ENCODE results near the gene PTOV1.
"Not testable (repeated sequence)": the region's sequence is repeated elsewhere in the genome, so short reads cannot be mapped to it uniquely, and the experiment has no call there.

The PTOV1 gene

DNA sequence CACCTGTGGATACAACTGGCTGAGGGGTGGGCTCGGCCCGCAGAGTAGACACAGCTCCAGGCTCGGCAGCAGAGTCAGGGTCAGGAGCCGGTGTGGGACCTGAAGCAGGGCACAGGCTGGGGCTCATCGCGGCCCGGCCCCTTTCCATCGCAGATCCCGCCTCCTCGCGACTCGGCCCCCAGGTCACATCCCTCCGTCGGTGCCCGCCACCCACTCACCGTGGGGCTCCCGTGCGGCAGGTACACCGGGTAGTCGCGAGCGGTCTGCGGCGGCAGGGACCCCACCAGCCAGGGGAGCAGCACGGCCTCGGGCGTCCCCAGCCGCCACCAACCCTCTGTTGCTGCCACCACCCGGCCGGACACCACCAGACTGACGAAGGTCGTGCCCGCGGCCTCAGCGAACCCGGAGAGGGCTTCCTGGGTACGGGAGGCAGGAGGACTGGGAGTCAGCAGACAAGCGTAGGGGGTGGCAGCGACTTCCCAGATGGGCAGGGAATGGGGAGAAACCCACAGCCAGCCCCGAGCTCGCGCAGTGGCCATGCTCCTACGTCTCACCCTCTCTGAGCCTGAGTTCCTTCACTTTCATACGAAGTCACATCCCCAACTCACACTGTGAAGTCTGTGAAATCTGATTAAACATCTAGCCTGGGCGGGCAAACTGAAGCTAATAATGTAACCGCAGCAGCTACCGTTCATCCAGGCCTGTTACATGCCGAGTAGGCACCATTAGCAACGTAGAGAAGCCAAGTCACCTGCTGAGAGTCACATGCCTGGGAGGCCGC, 41.6 kb upstream of the PTOV1 start:
- H3K27me3 ChIP-seq (ENCODE audit: control insufficient read depth, insufficient read depth, low read length) = no peaks in the 10 kb centered on the region
- no peaks in the 10 kb centered on the region for H3K9me3 ChIP-seq (ENCODE audit: control insufficient read depth, low read depth, low read length)
- peaks cover 20% of the 10 kb centered on the region for H3K4me1 ChIP-seq (ENCODE audit: control insufficient read depth, low read depth, low read length)
- peak overlapping the region; percentile 34 for H3K9ac ChIP-seq (ENCODE audit: low read length)
- peak overlapping the region; percentile 68 for H3K4me3 ChIP-seq (ENCODE audit: low read length)
- H3K36me3 ChIP-seq (ENCODE audit: control insufficient read depth, low read depth, low read length) = no peaks in the 10 kb centered on the region
- no peak overlapping the region for H3K27ac ChIP-seq (ENCODE audit: low read length)

DNA sequence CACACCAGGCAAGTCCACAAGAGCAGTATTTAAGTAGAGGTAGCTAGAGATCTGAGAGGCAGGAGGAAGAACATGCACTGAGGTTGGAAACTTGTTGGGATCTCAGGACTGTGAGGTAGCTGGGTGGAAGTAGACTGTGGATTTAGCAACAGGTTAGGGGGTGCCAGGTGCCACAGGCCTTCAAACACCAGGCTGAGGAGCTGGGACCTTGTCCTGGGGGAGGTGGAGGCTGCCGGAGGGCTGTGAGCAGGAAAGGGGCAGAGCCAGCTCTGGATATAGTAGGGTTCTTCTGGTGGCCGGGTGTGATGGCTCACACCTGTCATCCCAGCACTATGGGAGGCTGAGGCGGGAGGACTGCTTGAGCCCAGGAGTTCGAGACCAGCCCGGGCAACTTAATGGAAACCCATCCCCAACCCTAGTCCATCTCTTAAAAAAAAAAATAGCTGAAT, 41.0 kb upstream of the PTOV1 start:
- no peaks in the 10 kb centered on the region for H3K36me3 ChIP-seq (ENCODE audit: control insufficient read depth, low read depth, low read length)
- H3K4me3 ChIP-seq (ENCODE audit: low read length) = peak overlapping the region; percentile 68
- no peaks in the 10 kb centered on the region for H3K9me3 ChIP-seq (ENCODE audit: control insufficient read depth, low read depth, low read length)
- peaks cover 20% of the 10 kb centered on the region for H3K4me1 ChIP-seq (ENCODE audit: control insufficient read depth, low read depth, low read length)
- no peak overlapping the region for H3K27ac ChIP-seq (ENCODE audit: low read length)
- no peak overlapping the region for H3K9ac ChIP-seq (ENCODE audit: low read length)
- no peaks in the 10 kb centered on the region for H3K27me3 ChIP-seq (ENCODE audit: control insufficient read depth, insufficient read depth, low read length)

DNA sequence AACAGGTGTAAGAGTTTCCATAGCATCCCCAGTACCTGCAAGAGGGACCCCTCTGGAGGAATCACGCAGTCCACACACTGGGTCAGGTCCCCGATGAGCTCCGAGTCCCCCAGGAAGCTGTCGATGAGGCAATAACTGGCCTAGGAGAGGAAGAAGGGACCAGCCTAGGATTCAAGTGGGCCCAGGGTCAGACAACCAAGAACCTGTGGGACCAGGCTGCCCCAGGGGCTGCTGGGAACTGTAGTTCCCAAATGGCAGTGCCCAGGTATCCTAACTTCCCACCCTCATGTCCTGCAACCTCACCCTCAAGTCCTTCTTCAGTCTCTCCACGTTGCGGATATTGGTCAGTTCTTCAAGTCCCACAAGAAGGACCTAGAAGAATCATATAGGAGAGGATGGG, 39.6 kb upstream of the PTOV1 start:
- H3K4me3 ChIP-seq (ENCODE audit: low read length) = no peak overlapping the region
- no peaks in the 10 kb centered on the region for H3K27me3 ChIP-seq (ENCODE audit: control insufficient read depth, insufficient read depth, low read length)
- H3K4me1 ChIP-seq (ENCODE audit: control insufficient read depth, low read depth, low read length) = peaks cover 20% of the 10 kb centered on the region
- H3K9ac ChIP-seq (ENCODE audit: low read length) = no peak overlapping the region
- H3K27ac ChIP-seq (ENCODE audit: low read length) = no peak overlapping the region
- H3K9me3 ChIP-seq (ENCODE audit: control insufficient read depth, low read depth, low read length) = no peaks in the 10 kb centered on the region
- no peaks in the 10 kb centered on the region for H3K36me3 ChIP-seq (ENCODE audit: control insufficient read depth, low read depth, low read length)

DNA sequence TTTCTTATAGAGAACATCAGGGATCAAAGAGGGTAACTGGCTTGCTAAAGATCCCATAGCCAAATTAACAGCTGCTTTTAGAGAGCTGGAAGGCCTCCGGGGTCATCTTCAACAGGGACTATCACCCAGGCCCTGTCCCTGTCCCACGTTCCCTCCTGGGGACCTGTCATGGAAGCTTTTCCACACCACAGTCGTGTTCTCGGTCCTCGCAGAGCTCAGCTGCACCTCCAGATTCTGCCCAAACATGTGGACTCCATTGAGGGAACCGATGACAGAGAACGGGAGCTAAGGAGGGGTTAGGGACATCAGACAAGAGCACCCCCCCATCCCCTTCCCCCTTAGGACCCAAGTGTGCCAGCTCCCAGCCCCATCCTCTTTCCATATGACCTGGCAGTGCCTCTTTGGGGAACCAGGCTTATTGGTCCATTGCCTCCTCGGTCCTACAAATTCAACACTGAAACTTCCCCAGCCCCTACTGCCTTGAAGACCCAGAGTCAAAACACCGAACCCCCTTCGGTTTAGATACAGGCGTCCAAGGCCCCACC, 38.4 kb upstream of the PTOV1 start:
- H3K36me3 ChIP-seq (ENCODE audit: control insufficient read depth, low read depth, low read length) = no peaks in the 10 kb centered on the region
- H3K9me3 ChIP-seq (ENCODE audit: control insufficient read depth, low read depth, low read length) = no peaks in the 10 kb centered on the region
- H3K27ac ChIP-seq (ENCODE audit: low read length) = peak overlapping the region; percentile 100
- no peaks in the 10 kb centered on the region for H3K27me3 ChIP-seq (ENCODE audit: control insufficient read depth, insufficient read depth, low read length)
- H3K9ac ChIP-seq (ENCODE audit: low read length) = peak overlapping the region; percentile 99
- H3K4me1 ChIP-seq (ENCODE audit: control insufficient read depth, low read depth, low read length) = peaks cover 20% of the 10 kb centered on the region
- H3K4me3 ChIP-seq (ENCODE audit: low read length) = peak overlapping the region; percentile 100

DNA sequence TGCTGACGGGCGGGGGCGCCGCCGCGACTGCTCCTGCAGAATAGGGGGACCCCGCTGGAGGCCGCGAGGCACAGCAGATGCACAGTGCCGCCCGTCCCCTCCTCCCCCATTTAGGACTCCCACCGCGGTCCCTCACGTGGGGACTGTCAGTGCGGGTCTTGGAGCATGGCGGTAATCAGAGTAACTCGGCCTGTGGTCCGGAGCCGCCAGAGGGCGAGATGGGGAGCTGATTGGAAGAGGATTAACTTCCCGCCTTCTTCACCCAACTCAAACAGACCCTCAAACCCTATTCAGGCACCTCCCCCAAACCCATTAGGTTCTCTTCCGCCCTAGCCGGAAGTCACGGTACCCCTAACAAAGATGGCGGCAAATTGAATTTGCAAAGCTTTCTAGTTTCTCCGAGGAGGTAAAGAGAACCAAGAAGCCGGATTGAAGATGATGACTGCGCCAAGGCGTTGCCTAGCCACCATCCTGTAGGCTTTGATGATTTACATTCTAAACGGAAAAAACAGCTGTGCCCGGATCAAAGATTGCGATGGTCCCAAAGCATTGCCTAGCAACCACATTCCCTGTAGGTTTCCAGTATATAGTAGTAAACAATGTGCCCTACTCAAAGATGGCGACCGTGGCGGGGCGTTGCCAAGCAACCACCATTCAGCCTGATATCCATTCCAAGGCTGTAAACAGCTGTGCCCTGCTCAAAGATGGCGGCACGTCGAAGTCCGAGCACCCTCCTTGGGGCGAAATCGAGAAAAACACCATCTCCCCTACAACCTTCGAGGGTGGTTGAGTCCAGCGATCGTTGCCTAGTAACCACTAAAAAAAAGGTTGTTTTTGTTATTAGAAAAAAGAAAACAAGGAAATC, 37.7 kb upstream of the PTOV1 start, which contains the start of gene FUZ:
TSS of gene FUZ (minus strand) at position 296 of the 865 bp plus-strand sequence. CDS start at position 110, 186 bp downstream.
- peaks cover 20% of the 10 kb centered on the region for H3K4me1 ChIP-seq (ENCODE audit: control insufficient read depth, low read depth, low read length)
- H3K9me3 ChIP-seq (ENCODE audit: control insufficient read depth, low read depth, low read length) = no peaks in the 10 kb centered on the region
- peak within 1 kb of the TSS; percentile 100 for H3K4me3 ChIP-seq (ENCODE audit: low read length)
- H3K27ac ChIP-seq (ENCODE audit: low read length) = peak within 1 kb of the TSS; percentile 100
- no peaks in the 10 kb centered on the region for H3K36me3 ChIP-seq (ENCODE audit: control insufficient read depth, low read depth, low read length)
- peak within 1 kb of the TSS; percentile 99 for H3K9ac ChIP-seq (ENCODE audit: low read length)
- no peaks in the 10 kb centered on the region for H3K27me3 ChIP-seq (ENCODE audit: control insufficient read depth, insufficient read depth, low read length)

DNA sequence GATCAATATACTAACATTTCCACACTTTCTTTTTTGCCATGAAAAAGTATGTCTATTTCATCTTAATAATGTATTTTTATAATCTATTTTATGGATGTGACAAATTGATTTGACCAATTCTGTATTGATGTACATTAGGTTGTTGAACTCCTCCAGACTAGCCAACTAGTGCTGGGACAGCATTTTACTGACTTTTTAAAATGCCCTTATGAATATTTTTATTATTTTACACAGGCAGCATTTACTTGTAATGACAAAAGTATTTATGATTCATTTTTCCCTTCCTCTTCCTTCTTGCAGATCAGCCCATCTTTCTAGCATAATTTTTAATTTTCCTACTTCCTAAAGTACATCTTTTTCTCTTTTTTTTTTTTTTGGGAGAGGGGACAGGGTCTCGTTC, 36.9 kb upstream of the PTOV1 start:
- Histone ChIP-seq H3K4me3 (ENCODE audit: low read length) (peak overlapping the region; percentile 100), H3K4me1 (ENCODE audit: control insufficient read depth, low read depth, low read length) (peaks cover 21% of the 10 kb centered on the region), H3K36me3 (ENCODE audit: control insufficient read depth, low read depth, low read length) (no peaks in the 10 kb centered on the region), H3K9ac (ENCODE audit: low read length) (peak overlapping the region; percentile 99), H3K27me3 (ENCODE audit: control insufficient read depth, insufficient read depth, low read length) (no peaks in the 10 kb centered on the region), H3K9me3 (ENCODE audit: control insufficient read depth, low read depth, low read length) (no peaks in the 10 kb centered on the region), H3K27ac (ENCODE audit: low read length) (peak overlapping the region; percentile 100)

DNA sequence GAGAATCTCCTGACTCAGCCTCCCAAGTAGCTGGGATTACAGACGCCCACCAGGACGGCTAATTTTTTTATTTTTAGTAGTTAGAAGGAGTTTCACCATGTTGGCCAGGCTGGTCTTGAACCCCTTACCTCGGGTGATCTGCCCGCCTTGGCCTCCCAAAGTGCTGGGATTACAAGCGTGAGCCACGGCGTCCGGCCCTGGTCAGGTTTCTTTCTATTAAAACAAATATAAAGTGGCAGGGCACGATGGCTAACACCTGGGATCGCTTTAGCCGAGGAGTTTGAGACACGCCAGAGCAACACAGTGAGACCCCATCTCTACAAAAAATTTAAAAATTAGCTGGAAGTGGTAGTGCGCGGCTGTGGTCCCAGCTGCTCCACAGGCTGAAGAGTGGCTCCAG, 34.4 kb upstream of the PTOV1 start:
- Histone ChIP-seq H3K27ac (ENCODE audit: low read length) (no peak overlapping the region), H3K36me3 (ENCODE audit: control insufficient read depth, low read depth, low read length) (peaks cover 4% of the 10 kb centered on the region), H3K4me1 (ENCODE audit: control insufficient read depth, low read depth, low read length) (peaks cover 18% of the 10 kb centered on the region), H3K4me3 (ENCODE audit: low read length) (no peak overlapping the region), H3K9me3 (ENCODE audit: control insufficient read depth, low read depth, low read length) (no peaks in the 10 kb centered on the region), H3K9ac (ENCODE audit: low read length) (peak overlapping the region; percentile 93), H3K27me3 (ENCODE audit: control insufficient read depth, insufficient read depth, low read length) (no peaks in the 10 kb centered on the region)

DNA sequence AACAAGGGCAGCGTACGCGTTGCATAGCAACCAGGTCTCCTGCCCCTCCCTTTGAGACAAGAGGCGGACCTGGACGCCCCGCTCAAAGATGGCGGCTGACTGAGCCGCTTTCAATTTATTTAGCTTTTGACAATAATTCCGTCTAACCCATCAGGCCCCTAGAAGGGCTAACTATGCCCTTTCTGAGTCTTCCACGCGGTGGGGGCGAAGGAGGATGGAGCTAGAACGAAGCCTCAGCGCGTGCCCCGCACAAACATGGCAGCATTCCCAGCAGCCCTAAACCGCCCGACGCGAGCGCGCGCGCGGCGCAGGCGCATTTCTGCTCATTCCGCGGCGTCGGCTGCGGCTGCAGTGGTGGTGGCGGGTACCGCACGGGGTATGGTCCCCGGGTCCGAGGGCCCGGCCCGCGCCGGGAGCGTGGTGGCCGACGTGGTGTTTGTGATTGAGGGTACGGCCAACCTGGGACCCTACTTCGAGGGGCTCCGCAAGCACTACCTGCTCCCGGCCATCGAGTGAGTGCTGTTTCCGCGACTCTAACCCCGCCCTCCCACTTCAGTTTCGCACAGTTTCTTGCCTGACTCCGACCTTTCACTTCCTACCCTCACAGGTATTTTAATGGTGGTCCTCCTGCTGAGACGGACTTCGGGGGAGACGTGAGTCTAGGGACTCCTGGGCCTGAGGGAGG, 32.9 kb upstream of the PTOV1 start, which contains the start of gene MED25:
TSS of gene MED25 (plus strand) at position 326 of the 685 bp plus-strand sequence. CDS start at position 379, 53 bp downstream.
- Histone ChIP-seq H3K4me3 (ENCODE audit: low read length) (peak within 1 kb of the TSS; percentile 94), H3K9ac (ENCODE audit: low read length) (peak within 1 kb of the TSS; percentile 93), H3K4me1 (ENCODE audit: control insufficient read depth, low read depth, low read length) (peaks cover 12% of the 10 kb centered on the region), H3K36me3 (ENCODE audit: control insufficient read depth, low read depth, low read length) (peaks cover 7% of the 10 kb centered on the region), H3K27me3 (ENCODE audit: control insufficient read depth, insufficient read depth, low read length) (no peaks in the 10 kb centered on the region), H3K27ac (ENCODE audit: low read length) (peak within 1 kb of the TSS; percentile 90), H3K9me3 (ENCODE audit: control insufficient read depth, low read depth, low read length) (no peaks in the 10 kb centered on the region)

DNA sequence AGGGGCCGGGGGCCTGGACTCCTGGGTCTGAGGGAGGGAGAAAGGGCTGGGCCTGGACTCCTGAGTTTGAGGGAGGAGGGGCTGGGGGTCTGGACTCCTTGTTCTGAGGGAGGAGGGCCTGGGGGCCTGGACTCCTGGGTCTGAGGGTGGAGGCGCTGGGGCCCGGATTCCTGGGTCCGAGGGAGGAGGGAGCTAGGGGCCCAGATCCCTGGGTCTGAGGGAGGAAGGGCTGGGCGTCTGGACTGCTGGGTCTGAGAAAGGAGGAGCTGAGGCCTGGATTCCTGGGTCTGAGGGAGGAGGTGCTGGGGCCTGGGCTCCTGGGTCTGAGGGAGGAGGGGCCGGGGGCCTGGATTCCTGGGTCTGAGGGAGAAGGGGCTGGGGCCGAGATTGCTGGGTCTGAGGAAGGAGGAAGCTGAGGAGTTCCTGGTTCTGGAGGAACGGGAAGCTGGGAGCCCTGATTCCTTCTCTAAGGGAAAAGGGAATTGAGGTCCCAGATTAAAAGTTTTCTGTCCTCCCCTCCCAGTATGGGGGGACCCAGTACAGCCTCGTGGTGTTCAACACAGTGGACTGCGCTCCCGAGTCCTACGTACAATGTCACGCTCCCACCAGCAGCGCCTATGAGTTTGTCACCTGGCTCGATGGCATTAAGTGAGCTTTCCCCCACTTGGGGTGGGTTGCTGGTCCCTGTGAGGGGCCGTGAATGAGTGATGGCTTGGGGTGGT, 32.1 kb upstream of the PTOV1 start:
- Histone ChIP-seq H3K27me3 (ENCODE audit: control insufficient read depth, insufficient read depth, low read length) (no peaks in the 10 kb centered on the region), H3K36me3 (ENCODE audit: control insufficient read depth, low read depth, low read length) (peaks cover 12% of the 10 kb centered on the region), H3K4me3 (ENCODE audit: low read length) (peak overlapping the region; percentile 94), H3K4me1 (ENCODE audit: control insufficient read depth, low read depth, low read length) (peaks cover 10% of the 10 kb centered on the region), H3K27ac (ENCODE audit: low read length) (peak overlapping the region; percentile 77), H3K9ac (ENCODE audit: low read length) (peak overlapping the region; percentile 93), H3K9me3 (ENCODE audit: control insufficient read depth, low read depth, low read length) (no peaks in the 10 kb centered on the region)

DNA sequence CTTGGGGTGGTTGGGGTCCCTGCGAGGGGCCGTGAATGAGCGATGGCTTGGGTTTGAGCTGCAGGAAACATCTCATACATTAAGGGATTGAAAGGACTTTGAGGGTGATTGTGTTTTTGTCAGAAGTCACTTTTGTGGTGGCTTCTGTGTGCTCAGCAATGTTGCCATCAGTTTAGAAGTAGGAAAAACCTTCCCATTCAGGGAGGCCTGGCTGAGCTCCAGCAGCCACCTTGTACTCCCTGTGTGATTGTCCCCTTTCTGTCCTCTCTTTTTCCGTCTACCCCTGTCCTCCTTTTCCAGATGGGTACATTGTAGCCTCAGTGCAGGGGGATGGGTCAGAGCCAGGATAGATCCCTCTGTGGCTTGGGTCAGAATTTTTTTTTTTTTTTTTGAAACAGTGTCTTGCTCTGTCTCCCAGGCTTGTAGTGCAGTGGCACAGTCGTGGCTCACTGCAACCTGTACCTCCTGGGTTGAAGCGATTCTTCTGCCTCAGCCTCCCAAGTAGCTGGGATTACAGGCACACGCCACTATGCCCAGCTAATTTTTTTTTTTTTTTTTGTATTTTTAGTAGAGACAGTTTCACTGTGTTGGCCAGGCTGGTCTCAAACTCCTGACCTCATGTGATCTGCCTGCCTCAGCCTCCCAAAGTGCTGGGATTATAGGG, 31.4 kb upstream of the PTOV1 start:
- H3K27ac ChIP-seq (ENCODE audit: low read length); H3K27me3 ChIP-seq (ENCODE audit: control insufficient read depth, insufficient read depth, low read length); H3K4me1 ChIP-seq (ENCODE audit: control insufficient read depth, low read depth, low read length); H3K9me3 ChIP-seq (ENCODE audit: control insufficient read depth, low read depth, low read length): not testable (repeated sequence)
- peak overlapping the region; percentile 94 for H3K4me3 ChIP-seq (ENCODE audit: low read length)
- peaks cover 12% of the 10 kb centered on the region for H3K36me3 ChIP-seq (ENCODE audit: control insufficient read depth, low read depth, low read length)
- H3K9ac ChIP-seq (ENCODE audit: low read length) = peak overlapping the region; percentile 93

Data from iPS-18a (cell line).